ENCODE measurements around the gene CSNK1E. TPM values are rescaled to one million over a fixed set of nuclear protein-coding genes. Genes with fewer than 3 reads are reported as not detected.

The CSNK1E gene
- total RNA-seq, 1 donor from 2014 or later: 101 TPM

- no peak for DNase-seq (ENCODE audit: low read depth in 2 of 2)
Measured at GRCh38 chr22:38335077-38335476, 17.8 kb upstream of the CSNK1E start.

- peak in 1 of 2 donors; percentile 59 for DNase-seq (ENCODE audit: low read depth in 2 of 2)
Measured at GRCh38 chr22:38327805-38328204, 10.6 kb upstream of the CSNK1E start.

GRCh38 chr22:38327396-38327795 lies 10.2 kb upstream of the CSNK1E start:
- DNase-seq (ENCODE audit: low read depth in 2 of 2): no peak

- DNase-seq (ENCODE audit: low read depth in 2 of 2): no peak
Measured at GRCh38 chr22:38325587-38325986, 8.4 kb upstream of the CSNK1E start.

- DNase-seq (ENCODE audit: low read depth in 2 of 2): no peak
Measured at GRCh38 chr22:38320605-38321402, 3.6 kb upstream of the CSNK1E start.

GRCh38 chr22:38318792-38319773 lies 1.9 kb upstream of the CSNK1E start:
- DNase-seq (ENCODE audit: low read depth in 2 of 2): no peak

GRCh38 chr22:38317995-38318715 lies 922 bp upstream of the CSNK1E start:
- peak; percentile 73 to 92 for DNase-seq (ENCODE audit: low read depth in 2 of 2)

- peak; percentile 73 to 76 for DNase-seq (ENCODE audit: low read depth in 2 of 2)
Measured at GRCh38 chr22:38316364-38317121, 690 bp downstream of the CSNK1E start.

- peak in 1 of 2 donors; percentile 23 for DNase-seq (ENCODE audit: low read depth in 2 of 2)
Measured at GRCh38 chr22:38315823-38316363, 1.3 kb downstream of the CSNK1E start.

- peak; percentile 38 to 51 for DNase-seq (ENCODE audit: low read depth in 2 of 2)
Measured at GRCh38 chr22:38314933-38315822, 2.1 kb downstream of the CSNK1E start.

- DNase-seq (ENCODE audit: low read depth in 2 of 2): no peak
Measured at GRCh38 chr22:38314051-38314932, 2.9 kb downstream of the CSNK1E start.

GRCh38 chr22:38313384-38313955 lies 3.8 kb downstream of the CSNK1E start:
- DNase-seq (ENCODE audit: low read depth in 2 of 2): peak in 1 of 2 donors; percentile 75

- no peak for DNase-seq (ENCODE audit: low read depth in 2 of 2)
Measured at GRCh38 chr22:38312261-38312800, 4.9 kb downstream of the CSNK1E start.

GRCh38 chr22:38311323-38311620 lies 6.0 kb downstream of the CSNK1E start:
- no peak for DNase-seq (ENCODE audit: low read depth in 2 of 2)

GRCh38 chr22:38310518-38311322 lies 6.5 kb downstream of the CSNK1E start:
- no peak for DNase-seq (ENCODE audit: low read depth in 2 of 2)

- DNase-seq (ENCODE audit: low read depth in 2 of 2): no peak
Measured at GRCh38 chr22:38309614-38310517, 7.4 kb downstream of the CSNK1E start.
